PC-3 (cell line): ENCODE measurements around the gene PELI2. TPM values are rescaled to one million over a fixed set of nuclear protein-coding genes. Genes with fewer than 3 reads are reported as not detected.

ENCODE experiments used
- ATAC-seq: fragments of 200-7000 bp; cut with Tn5 transposase; 2 replicates; pipeline ENCODE4 v1.9.1; 2020; ENCODE audit warnings: mild to moderate bottlenecking, moderate library complexity
- BruUV-seq: library from RNA; stranded (reverse); fragments of 400-500 nt; replicated peaks from 2 replicates; lab custom pipeline; 2021; lab: Mats Ljungman, UMichigan
- CTCF ChIA-PET: fragments of 300-600 bp; sonication (Branson Sonifier 250); formaldehyde crosslinking; loops from one replicate; lab custom pipeline; 2022; ENCODE audit warnings: antibody characterized with exemption; lab: Charles Lee
- POLR2A ChIA-PET: fragments of 300-600 bp; sonication (Branson Sonifier 250); formaldehyde crosslinking; loops from one replicate; lab custom pipeline; 2022; ENCODE audit warnings: antibody characterized with exemption; ENCODE audit not compliant: unreplicated experiment; lab: Charles Lee
- DNase-seq: peaks from one replicate; pipeline ENCODE4 v3.0.0-alpha.2; 2015
- H2AFZ ChIP-seq: fragments of 300-600 bp; sonication (generic); 2 replicates; pipeline ENCODE4 v1.6.0; 2016; ENCODE audit warnings: antibody characterized with exemption, low read length
- H3F3A ChIP-seq: fragments of 300-600 bp; sonication (generic); one replicate; pipeline ENCODE4 v1.6.0; 2017; ENCODE audit warnings: antibody characterized with exemption, low read length, control low read depth, mild to moderate bottlenecking; ENCODE audit not compliant: unreplicated experiment
- H3K27ac ChIP-seq: fragments of 300-600 bp; sonication (generic); 2 replicates; pipeline ENCODE4 v1.5.1; 2016; ENCODE audit warnings: mild to moderate bottlenecking, low read length
- H3K27me3 ChIP-seq: fragments of 300-600 bp; sonication (generic); 2 replicates; pipeline ENCODE4 v1.6.1; 2016; ENCODE audit warnings: low read length, mixed read lengths
- H3K36me3 ChIP-seq: fragments of 300-600 bp; sonication (generic); 2 replicates; pipeline ENCODE4 v1.6.1; 2016; ENCODE audit warnings: low read depth, mixed run types, low read length, mixed read lengths
- H3K4me1 ChIP-seq: fragments of 300-600 bp; sonication (generic); 2 replicates; pipeline ENCODE4 v1.5.1; 2016; ENCODE audit warnings: low read length; ENCODE audit not compliant: insufficient read depth
- H3K4me2 ChIP-seq: fragments of 300-600 bp; sonication (generic); 2 replicates; pipeline ENCODE4 v1.6.0; 2016; ENCODE audit warnings: low read length
- H3K4me3 ChIP-seq: fragments of 300-600 bp; sonication (generic); 2 replicates; pipeline ENCODE4 v1.5.1; 2016; ENCODE audit warnings: mild to moderate bottlenecking, low read length, mixed read lengths
- H3K79me2 ChIP-seq: fragments of 300-600 bp; sonication (generic); 2 replicates; pipeline ENCODE4 v1.6.1; 2017; ENCODE audit warnings: low read length, mixed read lengths
- H3K9ac ChIP-seq: fragments of 300-600 bp; sonication (generic); 2 replicates; pipeline ENCODE4 v1.6.0; 2016; ENCODE audit warnings: mild to moderate bottlenecking, low read length
- H3K9me2 ChIP-seq: fragments of 300-600 bp; sonication (generic); replicated peaks from 2 replicates; pipeline ENCODE4 v1.6.1; 2016; ENCODE audit warnings: mixed run types, low read length, mixed read lengths
- H3K9me3 ChIP-seq: fragments of 300-600 bp; sonication (generic); 2 replicates; pipeline ENCODE4 v1.6.1; 2016; ENCODE audit warnings: low read length, mixed read lengths
- H4K20me1 ChIP-seq: fragments of 300-600 bp; sonication (generic); 2 replicates; pipeline ENCODE4 v1.6.1; 2016; ENCODE audit warnings: low read length, mixed read lengths
- EZH2 ChIP-seq: fragments of 300-600 bp; sonication (generic); IDR thresholded peaks from one replicate; pipeline ENCODE4 v1.6.1; 2017; ENCODE audit warnings: antibody characterized with exemption, mild to moderate bottlenecking, low read length; ENCODE audit not compliant: unreplicated experiment
- EZH2phosphoT487 ChIP-seq: fragments of 300-600 bp; sonication (generic); IDR thresholded peaks from 2 replicates; pipeline ENCODE4 v1.6.1; 2018; ENCODE audit warnings: mild to moderate bottlenecking, antibody characterized with exemption, low read length, borderline replicate concordance
- intact Hi-C: fragments of 100-400 bp; cut with micrococcal nuclease; formaldehyde crosslinking; loops from 2 replicates; pipeline ENCODE4 v1.9.0; 2023
- total RNA-seq: library from RNA; depleted of rRNA; stranded (reverse); fragments of >200 nt; gene quantifications from 2 replicates; pipeline ENCODE4 v1.2.3, GENCODE V29; 2014
- TF ChIP-seq, protein P1 (sequence below): fragments of 300-600 bp; sonication (generic); conservative IDR thresholded peaks from 2 replicates; pipeline ENCODE4 v1.5.1; 2017; ENCODE audit warnings: antibody characterized with exemption, low read depth, mild to moderate bottlenecking, low read length

Gene PELI2
- total RNA-seq, 1 experiment from 2014 or later, result 0.11 TPM

DNA sequence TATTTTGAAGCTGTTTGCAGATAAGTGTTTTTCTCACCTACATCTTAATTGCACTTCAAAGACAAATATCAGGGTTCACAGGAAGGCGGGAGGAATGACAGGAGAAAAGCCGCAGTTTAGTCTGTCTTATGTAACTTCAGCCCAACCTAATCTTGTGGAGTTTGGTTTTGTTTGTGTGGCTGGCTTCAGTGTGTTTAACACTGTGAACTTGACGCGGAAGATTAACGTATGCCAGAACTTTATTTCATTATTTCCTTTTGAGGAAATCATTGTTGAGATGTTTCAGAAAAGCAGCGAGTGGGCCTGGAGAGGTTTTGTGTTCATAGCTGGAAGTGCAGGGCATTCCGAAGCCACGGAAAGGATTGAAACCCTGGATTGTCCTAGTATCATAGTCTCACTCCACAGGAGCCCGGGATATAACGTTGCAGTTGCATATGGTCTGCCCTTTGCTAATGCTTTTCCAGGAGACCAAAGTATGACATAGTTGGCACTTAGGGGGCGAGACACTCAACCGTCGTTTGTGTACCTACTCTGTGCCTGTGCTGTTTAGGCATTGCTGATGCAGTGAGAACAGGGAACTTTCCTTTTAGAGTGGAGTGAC, 2.0 kb downstream of the PELI2 start:
- ChIA-PET CTCF (interaction anchor here (0.6 kb wide), 1 partner anchor 389 kb away, joined by 3 read pairs; no protein-coding TSS in a partner anchor), POLR2A (no interaction called here)
- H3K4me3 ChIP-seq, result no peak overlapping the region
- TF ChIP-seq, protein P1, sequence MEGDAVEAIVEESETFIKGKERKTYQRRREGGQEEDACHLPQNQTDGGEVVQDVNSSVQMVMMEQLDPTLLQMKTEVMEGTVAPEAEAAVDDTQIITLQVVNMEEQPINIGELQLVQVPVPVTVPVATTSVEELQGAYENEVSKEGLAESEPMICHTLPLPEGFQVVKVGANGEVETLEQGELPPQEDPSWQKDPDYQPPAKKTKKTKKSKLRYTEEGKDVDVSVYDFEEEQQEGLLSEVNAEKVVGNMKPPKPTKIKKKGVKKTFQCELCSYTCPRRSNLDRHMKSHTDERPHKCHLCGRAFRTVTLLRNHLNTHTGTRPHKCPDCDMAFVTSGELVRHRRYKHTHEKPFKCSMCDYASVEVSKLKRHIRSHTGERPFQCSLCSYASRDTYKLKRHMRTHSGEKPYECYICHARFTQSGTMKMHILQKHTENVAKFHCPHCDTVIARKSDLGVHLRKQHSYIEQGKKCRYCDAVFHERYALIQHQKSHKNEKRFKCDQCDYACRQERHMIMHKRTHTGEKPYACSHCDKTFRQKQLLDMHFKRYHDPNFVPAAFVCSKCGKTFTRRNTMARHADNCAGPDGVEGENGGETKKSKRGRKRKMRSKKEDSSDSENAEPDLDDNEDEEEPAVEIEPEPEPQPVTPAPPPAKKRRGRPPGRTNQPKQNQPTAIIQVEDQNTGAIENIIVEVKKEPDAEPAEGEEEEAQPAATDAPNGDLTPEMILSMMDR, result no peak
- TF ChIP-seq EZH2 (no peak), EZH2phosphoT487 (no peak)
- no peak overlapping the region for H3K4me2 ChIP-seq
- no peaks in the 10 kb centered on the region for H3K9me3 ChIP-seq
- no peaks in the 10 kb centered on the region for H4K20me1 ChIP-seq
- H3K9ac ChIP-seq, result no peak overlapping the region
- H3K27me3 ChIP-seq, result peaks cover 93% of the 10 kb centered on the region
- H2AFZ ChIP-seq, result no peak overlapping the region
- H3K79me2 ChIP-seq, result no peaks in the 10 kb centered on the region
- H3K36me3 ChIP-seq, result no peaks in the 10 kb centered on the region
- H3F3A ChIP-seq, result no peaks in the 10 kb centered on the region
- H3K9me2 ChIP-seq, result no peaks in the 10 kb centered on the region
- DNase-seq, result no peak
- H3K27ac ChIP-seq, result no peak overlapping the region
- intact Hi-C loops, result no loop called here
- BruUV-seq, result no TSS peak
- ATAC-seq, result no peak
- H3K4me1 ChIP-seq, result peaks cover 9% of the 10 kb centered on the region

- Histone ChIP-seq H3K9me2 (no peaks in the 10 kb centered on the region), H3K36me3 (no peaks in the 10 kb centered on the region), H3K9me3 (no peaks in the 10 kb centered on the region), H3K27ac (no peak overlapping the region), H3F3A (no peaks in the 10 kb centered on the region), H3K4me3 (no peak overlapping the region), H3K4me1 (peaks cover 9% of the 10 kb centered on the region), H3K79me2 (no peaks in the 10 kb centered on the region), H3K27me3 (peaks cover 92% of the 10 kb centered on the region), H4K20me1 (no peaks in the 10 kb centered on the region), H3K9ac (no peak overlapping the region), H2AFZ (no peak overlapping the region), H3K4me2 (no peak overlapping the region)
- BruUV-seq, result no TSS peak
- DNase-seq (no peak), ATAC-seq (no peak)
- ChIA-PET POLR2A (no interaction called here), CTCF (no interaction called here)
- intact Hi-C loops, result no loop called here
- no peak for TF ChIP-seq EZH2phosphoT487
- TF ChIP-seq, protein P1, result no peak
- TF ChIP-seq EZH2, result no peak
Observed at GRCh38 chr14:56121816-56122215, 3.6 kb downstream of the PELI2 start.

DNA sequence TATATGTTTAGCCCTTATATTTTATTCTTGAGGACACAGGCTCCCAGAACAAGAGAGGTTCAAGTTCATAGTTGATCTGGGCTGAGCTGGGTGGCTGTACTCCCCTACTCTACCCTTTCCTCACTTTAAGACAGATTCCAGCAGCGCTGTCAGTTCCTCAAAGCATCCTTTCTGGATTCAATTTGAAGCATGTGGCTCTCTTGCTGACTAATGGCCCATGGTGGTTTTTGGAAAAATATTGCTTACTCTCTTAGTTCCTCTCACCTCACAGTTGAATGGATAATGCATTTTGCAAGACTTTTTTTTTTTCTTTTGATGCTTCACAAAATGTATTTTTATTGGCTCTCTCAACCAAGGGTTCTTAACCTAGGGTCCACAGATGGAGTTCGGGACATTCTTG, 4.1 kb downstream of the PELI2 start:
- TF ChIP-seq EZH2phosphoT487, result no peak
- no peak for TF ChIP-seq EZH2
- TF ChIP-seq, protein P1, result no peak
- H3K27ac ChIP-seq, result no peak overlapping the region
- ChIA-PET CTCF (no interaction called here), POLR2A (no interaction called here)
- H3F3A ChIP-seq, result no peaks in the 10 kb centered on the region
- DNase-seq (no peak), ATAC-seq (no peak)
- H3K4me1 ChIP-seq, result peaks cover 5% of the 10 kb centered on the region
- H2AFZ ChIP-seq, result no peak overlapping the region
- H3K27me3 ChIP-seq, result peaks cover 92% of the 10 kb centered on the region
- no peak overlapping the region for H3K4me3 ChIP-seq
- no peaks in the 10 kb centered on the region for H3K9me3 ChIP-seq
- no peaks in the 10 kb centered on the region for H3K36me3 ChIP-seq
- no peaks in the 10 kb centered on the region for H3K79me2 ChIP-seq
- no peaks in the 10 kb centered on the region for H3K9me2 ChIP-seq
- BruUV-seq, result no TSS peak
- no peak overlapping the region for H3K4me2 ChIP-seq
- no peaks in the 10 kb centered on the region for H4K20me1 ChIP-seq
- intact Hi-C loops, result no loop called here
- no peak overlapping the region for H3K9ac ChIP-seq
